SK-N-MC (cell line): ENCODE measurements around the gene CRMP1.
"Not testable (repeated sequence)": the region's sequence is repeated elsewhere in the genome, so short reads cannot be mapped to it uniquely, and the experiment has no call there.

ENCODE experiments used
- DNase-seq: peaks from one replicate; pipeline ENCODE4 v3.0.0-alpha.2; 2011; ENCODE audit warnings: low read depth, low spot score
- H3K27ac ChIP-seq: fragments of 200-600 bp; sonication (generic); 2 replicates; pipeline ENCODE4 v1.5.1; 2016; ENCODE audit warnings: mixed run types
- H3K36me3 ChIP-seq: fragments of 200-600 bp; sonication (generic); 2 replicates; pipeline ENCODE4 v1.6.1; 2017; ENCODE audit warnings: antibody characterized with exemption, low read length, mixed read lengths; ENCODE audit not compliant: insufficient read depth
- H3K4me3 ChIP-seq: fragments of 200-600 bp; sonication (generic); 2 replicates; pipeline ENCODE4 v1.5.1; 2016
- H3K9ac ChIP-seq: fragments of 200-600 bp; sonication (generic); 2 replicates; pipeline ENCODE4 v1.8.0; 2017; ENCODE audit warnings: mixed run types, mixed read lengths; ENCODE audit not compliant: insufficient read length
- H3K9me3 ChIP-seq: fragments of 200-600 bp; sonication (generic); 2 replicates; pipeline ENCODE4 v1.6.1; 2017; ENCODE audit warnings: low read depth, mild to moderate bottlenecking, antibody characterized with exemption, low read length, moderate library complexity, mixed read lengths
- EZH2 ChIP-seq: fragments of 200-600 bp; sonication (generic); IDR thresholded peaks from one replicate; pipeline ENCODE4 v1.6.1; 2017; ENCODE audit warnings: antibody characterized with exemption
- FOXP2 ChIP-seq: optimal IDR thresholded peaks from 2 replicates; pipeline ENCODE3; 2011; ENCODE audit warnings: mild to moderate bottlenecking, moderate library complexity; ENCODE audit not compliant: insufficient read depth; ENCODE audit errors: extremely low read length, control extremely low read depth
- POLR2AphosphoS5 ChIP-seq: IDR thresholded peaks from 2 replicates; pipeline ENCODE4 v1.6.1; 2012; ENCODE audit warnings: mild to moderate bottlenecking, low read depth, low read length, borderline replicate concordance

Gene CRMP1

GRCh38 chr4:5858020-5858769 is 34.7 kb downstream of the CRMP1 start:
- Histone ChIP-seq H3K4me3 (no peak overlapping the region), H3K9ac (no peak overlapping the region), H3K27ac (no peak overlapping the region), H3K9me3 (no peaks in the 10 kb centered on the region), H3K36me3 (no peaks in the 10 kb centered on the region)
- DNase-seq: no peak
- TF ChIP-seq FOXP2 (no peak), POLR2AphosphoS5 (no peak), EZH2 (no peak)

DNA sequence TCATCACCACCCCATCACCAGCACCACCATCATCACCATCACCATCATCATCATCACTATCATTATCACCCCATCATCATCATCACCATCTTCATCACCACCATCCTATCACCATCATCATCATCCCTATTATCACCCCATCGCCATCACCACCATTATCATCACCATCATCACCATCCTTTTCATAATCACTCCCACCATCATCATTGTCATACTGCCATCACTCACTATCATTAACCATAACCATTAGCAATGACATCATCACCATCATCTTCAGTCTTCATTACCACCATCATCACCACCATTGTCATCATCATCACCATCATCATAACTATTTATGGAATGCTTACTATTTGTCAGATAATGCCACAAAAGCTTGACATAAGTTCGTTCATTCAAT is 35.7 kb downstream of the CRMP1 start:
- TF ChIP-seq POLR2AphosphoS5: no peak
- no peak for TF ChIP-seq FOXP2
- TF ChIP-seq EZH2: no peak
- no peak for DNase-seq
- Histone ChIP-seq H3K27ac (no peak overlapping the region), H3K9me3 (no peaks in the 10 kb centered on the region), H3K4me3 (no peak overlapping the region), H3K36me3 (no peaks in the 10 kb centered on the region), H3K9ac (no peak overlapping the region)

GRCh38 chr4:5856362-5856761 is 36.5 kb downstream of the CRMP1 start:
- not testable (repeated sequence) for H3K4me3 ChIP-seq, H3K9me3 ChIP-seq, H3K36me3 ChIP-seq, H3K27ac ChIP-seq, H3K9ac ChIP-seq, DNase-seq

DNA sequence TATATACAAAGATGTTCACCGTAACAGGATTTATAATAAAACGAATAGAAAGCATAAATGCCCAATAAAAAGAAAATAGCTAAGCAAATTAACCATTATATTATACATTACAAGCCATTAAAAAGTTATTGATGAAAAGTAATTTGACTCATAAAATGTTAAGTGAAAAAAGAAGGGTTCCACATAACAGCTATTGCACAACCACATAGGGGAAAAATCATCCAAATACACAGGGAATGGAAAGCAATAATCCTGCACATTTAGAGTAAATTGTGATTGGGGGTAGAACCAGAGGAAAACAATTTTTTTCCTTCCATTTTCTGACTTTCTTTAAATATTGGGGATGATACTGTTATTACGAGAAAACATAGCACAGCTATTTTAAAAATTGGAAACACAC is 38.0 kb downstream of the CRMP1 start:
- H3K27ac ChIP-seq: no peak overlapping the region
- H3K36me3 ChIP-seq: no peaks in the 10 kb centered on the region
- DNase-seq: no peak
- H3K9me3 ChIP-seq: no peaks in the 10 kb centered on the region
- no peak overlapping the region for H3K9ac ChIP-seq
- TF ChIP-seq EZH2: no peak
- TF ChIP-seq FOXP2: no peak
- no peak for TF ChIP-seq POLR2AphosphoS5
- H3K4me3 ChIP-seq: no peak overlapping the region

DNA sequence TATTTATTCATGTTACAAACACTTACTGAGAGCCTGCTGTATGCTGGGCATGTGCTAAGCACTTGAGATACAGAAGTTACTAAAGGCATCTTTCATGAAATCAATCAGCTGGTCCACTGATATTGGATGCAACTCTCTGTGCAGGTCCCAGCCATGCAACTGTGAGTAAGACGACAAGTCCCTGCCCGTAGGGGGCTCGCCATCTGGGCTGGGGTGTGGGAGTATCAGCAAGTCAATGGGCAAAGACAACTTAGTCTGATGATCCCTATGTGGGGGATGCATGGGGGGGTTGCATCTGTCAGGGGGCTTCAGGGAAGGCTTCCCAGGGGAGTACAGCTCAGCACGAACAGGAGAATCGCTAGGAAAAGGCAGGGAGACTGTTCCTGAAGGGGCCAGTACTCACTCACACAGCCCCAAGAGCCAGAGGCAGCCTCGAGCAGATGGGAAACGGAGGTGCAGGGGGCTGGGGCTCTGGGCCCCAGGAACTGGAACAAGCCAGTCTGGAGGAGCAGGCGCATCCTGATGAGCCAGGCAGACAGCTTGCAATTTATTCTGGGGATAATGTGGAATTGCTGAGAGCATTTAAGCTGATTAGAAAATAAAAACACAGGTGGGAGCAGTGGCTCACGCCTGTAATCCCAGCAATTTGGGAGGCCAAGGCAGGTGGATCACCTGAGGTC is 40.2 kb downstream of the CRMP1 start:
- Histone ChIP-seq H3K4me3 (no peak overlapping the region), H3K36me3 (no peaks in the 10 kb centered on the region), H3K9ac (no peak overlapping the region), H3K27ac (no peak overlapping the region), H3K9me3 (no peaks in the 10 kb centered on the region)
- no peak for TF ChIP-seq POLR2AphosphoS5
- DNase-seq: no peak

DNA sequence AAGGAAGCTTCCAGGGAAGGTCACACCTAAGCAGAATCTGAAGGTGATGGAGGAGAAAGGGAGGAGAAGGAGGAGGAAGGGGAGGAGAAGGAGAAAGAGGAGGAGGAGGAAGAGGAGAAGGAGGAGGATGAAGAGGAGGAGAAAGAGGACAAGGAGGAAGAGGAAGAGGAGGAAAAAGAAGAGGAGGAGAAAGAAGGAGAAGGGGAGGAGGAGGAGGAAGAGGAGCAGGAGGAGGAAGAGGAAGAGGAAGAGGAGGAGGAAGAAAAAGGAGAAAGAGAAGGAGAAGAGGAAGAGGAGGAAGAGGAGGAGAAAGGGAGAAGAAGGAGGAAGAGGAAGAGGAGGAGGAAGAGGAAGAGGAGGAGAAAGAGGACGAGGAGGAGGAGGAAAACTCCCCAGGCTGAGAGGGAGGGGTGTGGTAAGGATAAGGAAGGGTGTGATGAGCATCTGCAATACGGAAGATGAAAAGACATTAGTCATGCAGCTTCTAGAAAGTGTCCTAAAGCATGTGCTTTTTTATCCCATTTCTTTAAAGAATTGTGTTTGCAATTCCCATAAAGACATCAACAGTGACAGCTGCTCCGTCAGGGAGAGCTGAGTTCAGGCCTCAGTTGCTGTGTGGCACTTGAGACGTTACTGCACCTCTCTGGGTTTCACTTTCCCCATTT is 41.1 kb downstream of the CRMP1 start:
- Histone ChIP-seq H3K9ac (no peak overlapping the region), H3K27ac (no peak overlapping the region), H3K36me3 (no peaks in the 10 kb centered on the region), H3K9me3 (no peaks in the 10 kb centered on the region), H3K4me3 (no peak overlapping the region)
- no peak for DNase-seq
- TF ChIP-seq POLR2AphosphoS5: no peak
- TF ChIP-seq FOXP2: no peak
- no peak for TF ChIP-seq EZH2

DNA sequence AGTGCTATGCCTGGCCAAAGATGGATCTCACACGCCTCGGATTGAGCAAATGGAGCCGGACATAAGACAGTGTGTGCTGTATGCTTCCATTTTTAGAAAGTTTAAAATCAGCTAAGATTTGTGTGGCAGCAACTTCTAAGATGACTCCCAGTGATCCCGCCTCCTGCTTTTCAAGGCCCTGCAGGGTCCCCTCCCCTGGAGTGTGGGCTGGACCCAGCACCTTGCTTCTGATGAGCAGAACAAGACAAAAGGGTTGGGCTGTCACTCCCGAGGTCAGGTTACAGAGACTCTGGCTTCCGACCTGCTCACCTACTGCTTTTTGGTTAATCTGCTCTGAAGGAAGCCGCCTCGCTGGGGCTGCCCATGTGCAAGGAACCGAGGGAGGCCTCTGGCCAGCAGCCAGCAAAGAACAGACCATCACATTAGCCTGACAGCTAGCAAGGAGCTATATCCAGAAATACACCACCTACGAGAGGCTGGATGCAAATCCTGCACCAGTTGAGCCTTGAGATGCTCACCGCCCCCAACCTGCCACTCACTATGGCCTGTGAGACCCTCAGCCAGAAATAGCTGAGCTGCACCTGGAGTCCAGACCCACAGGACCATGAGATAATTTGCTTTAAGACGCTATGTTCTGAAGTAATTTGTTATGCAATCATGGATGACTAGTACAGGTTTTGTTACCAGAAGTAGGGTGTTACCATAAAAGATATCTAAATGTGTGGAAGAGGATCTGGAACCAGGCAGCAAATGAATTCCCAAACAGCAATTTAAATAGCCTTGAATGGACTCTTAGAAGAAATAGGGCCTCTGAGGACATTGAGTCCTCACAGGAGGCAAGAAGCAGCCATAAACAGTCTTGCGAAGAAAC is 47.6 kb downstream of the CRMP1 start:
- Histone ChIP-seq H3K4me3 (no peak overlapping the region), H3K9ac (no peak overlapping the region), H3K9me3 (no peaks in the 10 kb centered on the region), H3K27ac (no peak overlapping the region), H3K36me3 (no peaks in the 10 kb centered on the region)
- TF ChIP-seq FOXP2 (no peak), EZH2 (no peak), POLR2AphosphoS5 (no peak)
- no peak for DNase-seq

GRCh38 chr4:5843573-5844530 is 49.0 kb downstream of the CRMP1 start:
- DNase-seq: no peak
- no peaks in the 10 kb centered on the region for H3K36me3 ChIP-seq
- no peak overlapping the region for H3K4me3 ChIP-seq
- no peak for TF ChIP-seq FOXP2
- no peak for TF ChIP-seq POLR2AphosphoS5
- no peak for TF ChIP-seq EZH2
- H3K27ac ChIP-seq: no peak overlapping the region
- no peak overlapping the region for H3K9ac ChIP-seq
- no peaks in the 10 kb centered on the region for H3K9me3 ChIP-seq
